Osteocyte (in vitro differentiated cells): ENCODE results near the gene EPS15. TPM values are rescaled to one million over a fixed set of nuclear protein-coding genes. Genes with fewer than 3 reads are reported as not detected.
A peak's percentile ranks its signal among the peaks of the same experiment; 100 is the strongest.

ENCODE experiments used
- DNase-seq: peaks from one replicate; pipeline ENCODE4 v3.0.0; 2021; ENCODE audit warnings: mixed read lengths; ENCODE audit not compliant: unreplicated experiment; ENCODE audit errors: extremely low spot score
- H3K27ac Mint-ChIP-seq: one replicate; pipeline ENCODE4 v1.8.0; 2021; ENCODE audit warnings: mild to moderate bottlenecking, mixed read lengths; ENCODE audit not compliant: unreplicated experiment
- H3K27me3 Mint-ChIP-seq: one replicate; pipeline ENCODE4 v1.8.0; 2021; ENCODE audit warnings: mixed read lengths; ENCODE audit not compliant: unreplicated experiment
- H3K36me3 Mint-ChIP-seq: one replicate; pipeline ENCODE4 v1.8.0; 2021; ENCODE audit warnings: mixed read lengths; ENCODE audit not compliant: unreplicated experiment
- H3K4me1 Mint-ChIP-seq: one replicate; pipeline ENCODE4 v1.8.0; 2021; ENCODE audit warnings: mixed read lengths; ENCODE audit not compliant: unreplicated experiment
- H3K4me3 Mint-ChIP-seq: one replicate; pipeline ENCODE4 v1.8.0; 2021; ENCODE audit warnings: mild to moderate bottlenecking, moderate library complexity, mixed read lengths; ENCODE audit not compliant: unreplicated experiment
- H3K9me3 Mint-ChIP-seq: one replicate; pipeline ENCODE4 v1.8.0; 2021; ENCODE audit warnings: mixed read lengths; ENCODE audit not compliant: unreplicated experiment
- total RNA-seq: library from RNA; stranded (reverse); gene quantifications from 2 replicates; pipeline ENCODE4 v1.2.1, GENCODE V29; 2021
- TF ChIP-seq, protein P1 (sequence below): fragments of 200-600 bp; sonication (generic); IDR thresholded peaks from 2 replicates; pipeline ENCODE4 v1.5.0; 2021; ENCODE audit warnings: antibody characterized with exemption, mild to moderate bottlenecking, moderate library complexity

Gene EPS15
- total RNA-seq, 1 donor from 2014 or later: 62.4 TPM

DNA sequence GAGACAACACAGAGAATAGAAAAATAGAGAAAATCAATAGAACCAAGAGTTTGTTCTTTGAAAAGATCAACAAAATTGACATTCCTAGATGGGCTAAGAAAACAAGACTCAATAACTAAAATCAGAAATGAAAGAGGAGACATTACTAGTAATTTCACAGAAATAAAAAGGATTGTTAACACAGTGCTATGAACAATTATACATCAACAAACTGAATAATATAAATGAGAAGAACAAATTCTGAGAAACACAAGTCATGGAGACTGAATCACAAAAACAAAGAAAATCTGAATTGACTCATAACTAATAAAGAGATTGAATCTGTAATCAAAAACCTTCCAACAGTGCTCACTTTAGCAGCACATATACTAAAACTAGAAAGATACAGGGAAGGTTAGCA lies 137.1 kb downstream of the EPS15 start:
- TF ChIP-seq, protein P1, sequence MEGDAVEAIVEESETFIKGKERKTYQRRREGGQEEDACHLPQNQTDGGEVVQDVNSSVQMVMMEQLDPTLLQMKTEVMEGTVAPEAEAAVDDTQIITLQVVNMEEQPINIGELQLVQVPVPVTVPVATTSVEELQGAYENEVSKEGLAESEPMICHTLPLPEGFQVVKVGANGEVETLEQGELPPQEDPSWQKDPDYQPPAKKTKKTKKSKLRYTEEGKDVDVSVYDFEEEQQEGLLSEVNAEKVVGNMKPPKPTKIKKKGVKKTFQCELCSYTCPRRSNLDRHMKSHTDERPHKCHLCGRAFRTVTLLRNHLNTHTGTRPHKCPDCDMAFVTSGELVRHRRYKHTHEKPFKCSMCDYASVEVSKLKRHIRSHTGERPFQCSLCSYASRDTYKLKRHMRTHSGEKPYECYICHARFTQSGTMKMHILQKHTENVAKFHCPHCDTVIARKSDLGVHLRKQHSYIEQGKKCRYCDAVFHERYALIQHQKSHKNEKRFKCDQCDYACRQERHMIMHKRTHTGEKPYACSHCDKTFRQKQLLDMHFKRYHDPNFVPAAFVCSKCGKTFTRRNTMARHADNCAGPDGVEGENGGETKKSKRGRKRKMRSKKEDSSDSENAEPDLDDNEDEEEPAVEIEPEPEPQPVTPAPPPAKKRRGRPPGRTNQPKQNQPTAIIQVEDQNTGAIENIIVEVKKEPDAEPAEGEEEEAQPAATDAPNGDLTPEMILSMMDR: no peak
- peak overlapping the region; percentile 68 for H3K27ac Mint-ChIP-seq
- H3K36me3 Mint-ChIP-seq: peaks cover 59% of the 10 kb centered on the region
- H3K4me1 Mint-ChIP-seq: peaks cover 5% of the 10 kb centered on the region
- no peak overlapping the region for H3K4me3 Mint-ChIP-seq
- no peaks in the 10 kb centered on the region for H3K27me3 Mint-ChIP-seq
- no peak for DNase-seq
- peaks cover 34% of the 10 kb centered on the region for H3K9me3 Mint-ChIP-seq

DNA sequence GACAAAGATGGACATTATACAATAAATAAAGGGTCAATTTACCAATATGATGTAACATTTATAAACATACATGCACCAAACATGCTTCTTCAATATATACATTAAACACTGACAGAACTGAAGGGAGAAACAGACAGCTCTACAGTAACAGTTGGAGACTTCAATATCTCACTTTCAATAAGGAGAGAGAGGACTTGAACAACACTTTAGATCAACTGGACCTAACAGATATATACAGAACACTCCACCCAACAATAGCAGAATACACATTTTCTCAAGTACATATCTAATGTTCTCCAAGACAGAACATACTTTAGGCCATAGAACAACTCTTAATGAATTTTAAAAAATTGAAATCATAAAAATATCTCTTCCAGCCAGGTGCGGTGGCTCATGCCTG lies 138.1 kb downstream of the EPS15 start:
- H3K4me3 Mint-ChIP-seq: no peak overlapping the region
- no peaks in the 10 kb centered on the region for H3K27me3 Mint-ChIP-seq
- DNase-seq: no peak
- TF ChIP-seq, protein P1: no peak
- H3K27ac Mint-ChIP-seq: no peak overlapping the region
- peaks cover 55% of the 10 kb centered on the region for H3K36me3 Mint-ChIP-seq
- H3K4me1 Mint-ChIP-seq: peaks cover 5% of the 10 kb centered on the region
- peaks cover 27% of the 10 kb centered on the region for H3K9me3 Mint-ChIP-seq

DNA sequence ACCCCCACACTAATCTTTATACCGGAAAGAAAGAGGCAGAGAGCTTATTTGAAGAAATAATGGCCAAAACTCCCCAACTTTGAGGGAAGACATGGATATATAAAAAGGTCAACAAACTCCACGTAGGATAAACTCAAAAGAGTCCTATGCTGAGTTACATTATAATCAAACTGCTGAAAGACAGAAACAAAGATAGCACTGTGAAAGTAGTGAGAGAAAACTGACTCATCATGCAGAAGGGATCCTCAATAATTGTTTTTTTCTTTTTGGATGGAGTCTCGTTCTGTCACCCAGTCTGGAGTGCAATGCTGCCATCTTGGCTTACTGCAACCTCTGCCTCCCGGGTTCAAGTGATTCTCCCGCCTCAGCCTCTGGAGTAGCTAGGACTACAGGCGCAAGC lies 140.2 kb downstream of the EPS15 start:
- peaks cover 5% of the 10 kb centered on the region for H3K4me1 Mint-ChIP-seq
- peaks cover 49% of the 10 kb centered on the region for H3K36me3 Mint-ChIP-seq
- H3K4me3 Mint-ChIP-seq: no peak overlapping the region
- TF ChIP-seq, protein P1: no peak
- no peak for DNase-seq
- peaks cover 12% of the 10 kb centered on the region for H3K9me3 Mint-ChIP-seq
- H3K27ac Mint-ChIP-seq: no peak overlapping the region
- H3K27me3 Mint-ChIP-seq: no peaks in the 10 kb centered on the region

DNA sequence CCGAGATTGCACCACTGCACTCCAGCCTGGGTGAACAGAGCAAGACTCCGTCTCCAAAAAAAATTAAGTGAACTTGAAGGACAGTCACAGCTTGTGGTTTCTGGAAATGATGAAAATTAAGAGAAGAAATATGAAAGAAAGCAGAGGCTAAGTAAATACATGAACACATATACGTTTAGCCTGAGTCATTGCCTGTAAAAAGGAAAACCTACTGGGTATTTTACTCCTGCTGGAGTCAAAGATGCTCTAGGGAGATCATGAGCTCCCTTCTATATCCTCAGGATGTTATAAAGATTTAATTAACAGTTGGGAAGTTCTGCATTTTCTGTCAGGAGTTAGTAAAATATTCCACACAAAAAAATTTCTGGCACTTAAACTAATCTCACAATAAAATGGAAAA lies 145.2 kb downstream of the EPS15 start:
- no peaks in the 10 kb centered on the region for H3K4me1 Mint-ChIP-seq
- TF ChIP-seq, protein P1: no peak
- no peak overlapping the region for H3K27ac Mint-ChIP-seq
- H3K9me3 Mint-ChIP-seq: peaks cover 6% of the 10 kb centered on the region
- H3K4me3 Mint-ChIP-seq: no peak overlapping the region
- H3K27me3 Mint-ChIP-seq: no peaks in the 10 kb centered on the region
- no peak for DNase-seq
- peaks cover 28% of the 10 kb centered on the region for H3K36me3 Mint-ChIP-seq

DNA sequence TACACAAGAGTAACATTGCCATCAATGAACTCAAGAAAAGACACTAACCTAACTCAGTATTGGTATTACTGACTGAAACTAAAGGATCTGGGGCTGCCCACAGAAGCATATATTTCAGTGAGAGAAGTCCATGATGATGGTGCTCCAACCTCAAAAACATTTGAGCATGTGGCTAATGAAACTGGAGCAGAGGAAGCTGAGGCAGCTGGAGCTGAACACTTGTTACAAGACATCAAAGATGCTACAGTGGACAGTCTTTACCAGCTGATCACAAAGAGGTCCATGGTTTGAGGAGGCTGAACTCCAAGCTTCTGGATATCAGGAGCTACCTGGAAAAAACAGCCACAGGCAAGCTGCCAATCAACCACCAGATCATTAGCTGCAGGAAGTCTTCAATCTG lies 146.5 kb downstream of the EPS15 start:
- Mint-ChIP-seq H3K36me3 (peaks cover 25% of the 10 kb centered on the region), H3K27me3 (no peaks in the 10 kb centered on the region), H3K4me3 (no peak overlapping the region), H3K9me3 (peaks cover 5% of the 10 kb centered on the region), H3K4me1 (no peaks in the 10 kb centered on the region), H3K27ac (no peak overlapping the region)
- TF ChIP-seq, protein P1: no peak
- no peak for DNase-seq
